Cardiac muscle cell (in vitro differentiated cells and primary cell): ENCODE data around the gene NDUFA12. TPM values are rescaled to one million over a fixed set of nuclear protein-coding genes. Genes with fewer than 3 reads are reported as not detected.
"Not testable (repeated sequence)": the region's sequence is repeated elsewhere in the genome, so short reads cannot be mapped to it uniquely, and the experiment has no call there.

ENCODE experiments used
- DNase-seq, 2 donors: peaks; one replicate each; pipeline versions ENCODE4 v3.0.0 to v3.0.0-alpha.2; 2010 to 2017; ENCODE audit warnings: low read depth in 1 of 2, low spot score in 1 of 2
- H3K27ac ChIP-seq: fragments of 200-600 bp; sonication (generic); 2 replicates; pipeline ENCODE4 v1.5.1; 2016
- H3K27me3 ChIP-seq: fragments of 200-600 bp; sonication (generic); 2 replicates; pipeline ENCODE4 v1.6.0; 2016; ENCODE audit warnings: control low read depth
- H3K36me3 ChIP-seq: fragments of 200-600 bp; sonication (generic); 2 replicates; pipeline ENCODE4 v1.5.1; 2016; ENCODE audit warnings: control low read depth
- H3K4me1 ChIP-seq: fragments of 200-600 bp; sonication (generic); 2 replicates; pipeline ENCODE4 v1.8.1; 2017; ENCODE audit warnings: low read depth, mild to moderate bottlenecking, mixed run types
- H3K4me3 ChIP-seq: fragments of 200-600 bp; sonication (generic); 2 replicates; pipeline ENCODE4 v1.5.1; 2016; ENCODE audit warnings: mild to moderate bottlenecking
- H3K9me3 ChIP-seq: fragments of 200-600 bp; sonication (generic); 2 replicates; pipeline ENCODE4 v1.5.1; 2017; ENCODE audit warnings: low read depth, mild to moderate bottlenecking, control low read depth
- CTCF ChIP-seq: IDR thresholded peaks from 2 replicates; pipeline ENCODE4 v1.5.1; 2012; ENCODE audit warnings: low read depth, mild to moderate bottlenecking, low read length
- polyA plus RNA-seq: library from polyadenylated mRNA; unstranded; fragments of >200 nt; fragmentation: Nextera tagmentation; extraction: Ambion mirVana; gene quantifications from 2 replicates; pipeline ENCODE4 v1.2.1, GENCODE V29; 2016
- total RNA-seq: library from RNA; depleted of rRNA; stranded (reverse); fragments of >200 nt; gene quantifications from 2 replicates; pipeline ENCODE4 v1.2.3, GENCODE V29; 2016

NDUFA12 gene
- total and polyA plus RNA-seq, 2 experiments from 2014 or later = 157 to 321 TPM

GRCh38 chr12:95002754-95003153, 743 bp downstream of the NDUFA12 start:
- no peak for DNase-seq
- no peak for TF ChIP-seq CTCF
- H3K36me3 ChIP-seq = peaks cover 6% of the 10 kb centered on the region
- H3K4me1 ChIP-seq = no peaks in the 10 kb centered on the region
- no peaks in the 10 kb centered on the region for H3K27me3 ChIP-seq
- H3K27ac ChIP-seq = peak overlapping the region; percentile 87
- H3K4me3 ChIP-seq = peak overlapping the region; percentile 49
- no peaks in the 10 kb centered on the region for H3K9me3 ChIP-seq

GRCh38 chr12:94998326-94998725, 5.2 kb downstream of the NDUFA12 start:
- Histone ChIP-seq H3K36me3 (peaks cover 14% of the 10 kb centered on the region), H3K27ac (no peak overlapping the region), H3K9me3 (no peaks in the 10 kb centered on the region), H3K27me3 (no peaks in the 10 kb centered on the region), H3K4me3 (no peak overlapping the region), H3K4me1 (no peaks in the 10 kb centered on the region)
- DNase-seq = no peak
- TF ChIP-seq CTCF = no peak

GRCh38 chr12:94997726-94998125, 5.8 kb downstream of the NDUFA12 start:
- H3K4me1 ChIP-seq = no peaks in the 10 kb centered on the region
- H3K27me3 ChIP-seq = no peaks in the 10 kb centered on the region
- TF ChIP-seq CTCF = no peak
- DNase-seq = no peak
- no peak overlapping the region for H3K27ac ChIP-seq
- no peaks in the 10 kb centered on the region for H3K9me3 ChIP-seq
- no peak overlapping the region for H3K4me3 ChIP-seq
- peaks cover 14% of the 10 kb centered on the region for H3K36me3 ChIP-seq

GRCh38 chr12:94997061-94997460, 6.4 kb downstream of the NDUFA12 start:
- DNase-seq = no peak
- no peak for TF ChIP-seq CTCF
- Histone ChIP-seq H3K27me3 (no peaks in the 10 kb centered on the region), H3K4me1 (no peaks in the 10 kb centered on the region), H3K4me3 (no peak overlapping the region), H3K9me3 (no peaks in the 10 kb centered on the region), H3K27ac (no peak overlapping the region), H3K36me3 (peaks cover 14% of the 10 kb centered on the region)

- no peak overlapping the region for H3K27ac ChIP-seq
- no peaks in the 10 kb centered on the region for H3K27me3 ChIP-seq
- TF ChIP-seq CTCF = no peak
- peak in 1 of 2 donors; percentile 58 for DNase-seq
- H3K4me3 ChIP-seq = no peak overlapping the region
- peaks cover 8% of the 10 kb centered on the region for H3K36me3 ChIP-seq
- no peaks in the 10 kb centered on the region for H3K9me3 ChIP-seq
- no peaks in the 10 kb centered on the region for H3K4me1 ChIP-seq
Observed at GRCh38 chr12:94994312-94994711, 9.2 kb downstream of the NDUFA12 start.

GRCh38 chr12:94993855-94994254, 9.6 kb downstream of the NDUFA12 start:
- not testable (repeated sequence) for H3K4me1 ChIP-seq, H3K9me3 ChIP-seq, H3K27ac ChIP-seq

More at GRCh38 chr12:94993855-94994254, 9.6 kb downstream of the NDUFA12 start:
- not testable (repeated sequence) for H3K36me3 ChIP-seq, H3K4me3 ChIP-seq, H3K27me3 ChIP-seq, DNase-seq
